Mucosa of rectum (tissue), 2 donors: ENCODE results near the gene COX7C.
A peak's percentile ranks its signal among the peaks of the same experiment; 100 is the strongest.
"Not testable (repeated sequence)": the region's sequence is repeated elsewhere in the genome, so short reads cannot be mapped to it uniquely, and the experiment has no call there.

Experiments
- H3K27ac ChIP-seq, 2 donors: one replicate each; pipeline ENCODE4 v1.7.0; 2013; ENCODE audit warnings: inconsistent platforms in 2 of 2, low read depth in 2 of 2, low read length in 2 of 2
- H3K27me3 ChIP-seq, 2 donors: one replicate each; pipeline ENCODE4 v1.7.0; 2013; ENCODE audit warnings: low read length in 2 of 2; ENCODE audit not compliant: control insufficient read depth in 2 of 2, insufficient read depth in 2 of 2
- H3K36me3 ChIP-seq, 2 donors: one replicate each; pipeline ENCODE4 v1.7.0; 2013; ENCODE audit warnings: low read length in 2 of 2; ENCODE audit not compliant: control insufficient read depth in 2 of 2, insufficient read depth in 2 of 2
- H3K4me1 ChIP-seq, 2 donors: one replicate each; pipeline ENCODE4 v1.7.0; 2013; ENCODE audit warnings: low read length in 2 of 2, mild to moderate bottlenecking in 1 of 2; ENCODE audit not compliant: control insufficient read depth in 2 of 2, insufficient read depth in 2 of 2
- H3K4me3 ChIP-seq, 2 donors: one replicate each; pipeline ENCODE4 v1.7.0; 2013; ENCODE audit warnings: low read length in 2 of 2
- H3K9ac ChIP-seq, 2 donors: one replicate each; pipeline ENCODE4 v1.7.0; 2013; ENCODE audit warnings: low read length in 2 of 2, low read depth in 1 of 2, mild to moderate bottlenecking in 1 of 2
- H3K9me3 ChIP-seq, 2 donors: one replicate each; pipeline ENCODE4 v1.7.0; 2013; ENCODE audit warnings: low read length in 2 of 2; ENCODE audit not compliant: control insufficient read depth in 2 of 2
- donor health status: healthy.
- donor health status: Normal muscosa, but diverticular disease.

COX7C gene

DNA sequence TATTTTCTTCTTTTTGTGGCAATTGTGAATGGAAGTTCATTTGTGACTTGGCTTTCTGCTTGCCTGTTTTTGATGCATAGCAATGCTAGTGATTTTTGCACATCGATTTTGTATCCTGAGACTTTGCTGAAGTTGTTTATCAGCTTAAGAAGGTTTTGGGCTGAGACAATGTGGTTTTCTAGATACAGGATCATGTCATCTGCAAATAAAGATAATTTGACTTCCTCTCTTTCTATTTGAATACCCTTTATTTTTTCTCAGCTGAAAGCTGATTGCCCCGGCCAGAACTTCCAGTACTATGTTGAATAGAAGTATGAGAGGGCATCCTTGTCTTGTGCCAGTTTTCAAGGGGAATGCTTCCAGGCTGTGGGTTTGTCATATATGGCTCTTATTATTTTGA lies 43.0 kb downstream of the COX7C start:
- H3K4me3 ChIP-seq, H3K4me1 ChIP-seq, H3K27ac ChIP-seq, H3K36me3 ChIP-seq, H3K9me3 ChIP-seq, H3K9ac ChIP-seq, H3K27me3 ChIP-seq: not testable (repeated sequence)

DNA sequence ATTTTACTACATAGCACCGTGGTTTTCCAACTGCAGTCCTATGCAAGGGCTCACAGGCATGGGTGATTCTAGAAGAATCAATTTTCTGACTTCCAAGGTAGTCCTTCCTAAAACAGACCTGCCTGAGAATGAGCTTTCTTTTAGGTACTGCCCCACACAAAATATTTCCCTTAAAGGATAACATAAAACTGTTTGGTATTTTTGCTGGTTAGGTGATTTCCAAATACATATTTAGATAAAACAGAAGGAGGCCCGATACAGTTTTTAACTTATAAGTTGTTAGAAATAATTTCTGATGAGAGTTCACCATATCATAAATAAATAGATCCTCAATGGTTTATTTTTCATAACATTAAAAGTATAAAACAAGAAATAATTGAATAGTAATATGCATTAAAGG lies 46.4 kb downstream of the COX7C start:
- Histone ChIP-seq H3K4me1 (no peaks in the 10 kb centered on the region), H3K36me3 (no peaks in the 10 kb centered on the region), H3K4me3 (no peak overlapping the region), H3K27me3 (no peaks in the 10 kb centered on the region), H3K27ac (no peak overlapping the region), H3K9me3 (no peaks in the 10 kb centered on the region), H3K9ac (no peak overlapping the region)

DNA sequence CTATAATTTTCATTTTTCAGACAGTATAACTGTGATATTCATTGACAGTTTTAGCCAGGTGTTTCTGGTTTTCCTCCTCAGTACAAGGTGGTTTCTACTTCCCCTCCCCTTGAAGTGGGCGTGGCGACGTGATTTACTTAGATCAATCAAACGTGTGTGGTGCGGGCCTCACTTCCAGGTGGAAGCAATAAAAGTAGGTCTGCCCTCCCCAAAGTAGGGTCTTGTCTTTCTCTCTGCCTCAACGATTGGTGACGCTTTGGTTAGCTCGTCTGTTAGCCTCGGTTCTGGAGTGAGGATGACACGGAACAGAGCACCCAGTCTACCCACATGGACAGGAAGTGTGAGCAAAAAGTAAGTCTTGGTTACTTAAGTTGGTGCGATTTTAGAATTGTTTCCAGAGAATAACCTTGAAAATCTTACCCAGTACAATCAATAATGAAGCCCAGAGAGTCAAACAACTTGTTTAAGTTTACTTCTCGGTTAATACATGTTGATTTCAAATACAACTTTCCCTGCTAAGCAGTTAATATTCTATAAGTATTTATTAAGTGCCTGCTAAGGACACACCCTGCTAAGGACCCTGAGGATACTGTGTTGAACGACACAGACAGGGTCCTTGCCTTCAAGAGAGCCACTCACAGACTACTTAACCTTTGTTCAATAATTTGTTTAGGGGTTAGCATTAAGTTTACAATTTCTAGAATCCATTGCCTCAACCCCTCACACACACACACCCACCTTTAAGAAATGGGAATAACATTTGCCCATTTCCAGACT lies 48.4 kb downstream of the COX7C start:
- Histone ChIP-seq H3K36me3 (no peaks in the 10 kb centered on the region), H3K27ac (no peak overlapping the region), H3K9ac (no peak overlapping the region), H3K4me1 (no peaks in the 10 kb centered on the region), H3K27me3 (no peaks in the 10 kb centered on the region), H3K4me3 (peak overlapping the region in 1 of 2 donors; percentile 32), H3K9me3 (no peaks in the 10 kb centered on the region)

DNA sequence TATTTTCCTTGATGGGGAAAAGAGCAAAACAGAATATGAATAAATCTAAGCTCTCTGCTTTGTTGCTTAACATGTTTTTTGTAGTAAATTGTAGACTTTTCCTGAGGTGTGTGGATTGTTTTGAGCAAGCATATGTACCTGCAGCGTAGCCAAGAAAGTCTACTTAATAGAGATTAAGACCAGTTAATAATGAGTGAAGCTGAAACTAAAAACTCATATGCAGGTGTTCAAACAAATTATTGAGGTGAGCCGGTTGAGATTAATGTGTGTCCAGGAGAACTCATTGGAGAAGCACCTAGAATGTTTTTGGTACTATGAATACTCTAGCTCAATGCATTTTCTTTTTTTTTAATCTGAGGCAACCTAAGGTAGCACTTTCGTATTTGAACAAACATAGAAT lies 49.2 kb downstream of the COX7C start:
- Histone ChIP-seq H3K9ac (no peak overlapping the region), H3K4me3 (no peak overlapping the region), H3K27ac (no peak overlapping the region), H3K4me1 (no peaks in the 10 kb centered on the region), H3K36me3 (no peaks in the 10 kb centered on the region), H3K27me3 (no peaks in the 10 kb centered on the region), H3K9me3 (no peaks in the 10 kb centered on the region)
